GM12872 (cell line): ENCODE data around the gene DLG1.

Experiments used
- TF ChIP-seq, protein P1 (sequence below): IDR thresholded peaks from 3 replicates; pipeline ENCODE4 v1.5.1; 2011; ENCODE audit warnings: low read depth, mild to moderate bottlenecking, low read length, moderate library complexity; ENCODE audit not compliant: insufficient read depth

Gene DLG1

DNA sequence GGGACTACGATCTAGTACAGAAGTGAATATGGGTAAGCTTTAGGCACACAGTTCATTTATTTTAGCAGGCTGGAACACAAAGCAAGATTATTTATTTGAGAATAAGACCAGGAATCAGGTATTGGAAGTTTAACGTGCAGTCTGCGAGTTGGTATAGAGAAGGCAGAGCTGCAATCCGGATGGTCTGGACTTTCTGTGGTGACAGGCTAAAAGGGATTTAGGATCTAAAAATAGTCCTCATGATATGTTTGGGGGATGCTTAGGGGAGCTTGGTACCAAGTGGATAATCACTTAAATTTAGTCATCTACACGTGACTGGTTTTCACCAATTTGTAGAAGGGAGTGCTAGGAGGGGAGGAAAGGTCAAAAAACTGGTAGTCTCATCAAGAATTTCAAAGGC is 119.4 kb downstream of the DLG1 start:
- TF ChIP-seq, protein P1, sequence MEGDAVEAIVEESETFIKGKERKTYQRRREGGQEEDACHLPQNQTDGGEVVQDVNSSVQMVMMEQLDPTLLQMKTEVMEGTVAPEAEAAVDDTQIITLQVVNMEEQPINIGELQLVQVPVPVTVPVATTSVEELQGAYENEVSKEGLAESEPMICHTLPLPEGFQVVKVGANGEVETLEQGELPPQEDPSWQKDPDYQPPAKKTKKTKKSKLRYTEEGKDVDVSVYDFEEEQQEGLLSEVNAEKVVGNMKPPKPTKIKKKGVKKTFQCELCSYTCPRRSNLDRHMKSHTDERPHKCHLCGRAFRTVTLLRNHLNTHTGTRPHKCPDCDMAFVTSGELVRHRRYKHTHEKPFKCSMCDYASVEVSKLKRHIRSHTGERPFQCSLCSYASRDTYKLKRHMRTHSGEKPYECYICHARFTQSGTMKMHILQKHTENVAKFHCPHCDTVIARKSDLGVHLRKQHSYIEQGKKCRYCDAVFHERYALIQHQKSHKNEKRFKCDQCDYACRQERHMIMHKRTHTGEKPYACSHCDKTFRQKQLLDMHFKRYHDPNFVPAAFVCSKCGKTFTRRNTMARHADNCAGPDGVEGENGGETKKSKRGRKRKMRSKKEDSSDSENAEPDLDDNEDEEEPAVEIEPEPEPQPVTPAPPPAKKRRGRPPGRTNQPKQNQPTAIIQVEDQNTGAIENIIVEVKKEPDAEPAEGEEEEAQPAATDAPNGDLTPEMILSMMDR = no peak

DNA sequence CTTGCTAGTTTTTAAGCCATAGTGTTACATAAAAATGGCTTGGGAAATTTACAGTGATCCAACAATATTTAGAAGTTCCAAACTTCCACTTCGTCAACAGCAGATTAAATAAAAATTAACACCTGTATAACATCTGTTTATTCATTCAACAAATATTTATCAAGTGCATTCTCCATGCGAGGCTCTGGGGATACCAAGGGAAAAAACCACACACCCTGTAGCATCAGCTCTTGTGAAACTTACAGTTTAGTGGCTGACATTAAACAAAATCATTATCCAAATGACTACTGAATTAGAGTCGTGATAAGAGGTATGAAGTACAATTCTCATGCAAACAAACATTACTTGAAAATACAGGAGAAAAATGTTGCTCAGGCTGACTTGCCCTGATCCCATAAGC is 122.9 kb downstream of the DLG1 start:
- TF ChIP-seq, protein P1 = no peak

DNA sequence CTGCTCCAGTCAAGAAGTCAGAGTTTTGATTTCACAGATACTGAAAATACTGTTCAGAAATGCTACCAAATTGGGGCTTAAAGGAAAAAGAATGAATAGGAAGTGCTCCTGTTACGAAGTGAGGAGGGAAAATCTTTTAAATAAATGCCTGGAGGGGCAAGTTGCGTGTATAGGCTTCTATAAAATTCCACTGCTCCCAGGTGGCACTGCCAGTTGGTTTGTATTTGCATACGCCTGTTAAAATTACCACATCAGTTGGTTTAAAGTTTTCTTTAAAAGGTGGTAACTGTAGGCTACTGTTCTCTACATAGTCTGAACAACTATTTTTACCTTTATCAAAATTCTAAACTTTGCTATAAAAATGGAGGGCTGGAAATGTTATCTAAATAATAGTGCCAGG is 123.5 kb downstream of the DLG1 start:
- TF ChIP-seq, protein P1 = no peak

DNA sequence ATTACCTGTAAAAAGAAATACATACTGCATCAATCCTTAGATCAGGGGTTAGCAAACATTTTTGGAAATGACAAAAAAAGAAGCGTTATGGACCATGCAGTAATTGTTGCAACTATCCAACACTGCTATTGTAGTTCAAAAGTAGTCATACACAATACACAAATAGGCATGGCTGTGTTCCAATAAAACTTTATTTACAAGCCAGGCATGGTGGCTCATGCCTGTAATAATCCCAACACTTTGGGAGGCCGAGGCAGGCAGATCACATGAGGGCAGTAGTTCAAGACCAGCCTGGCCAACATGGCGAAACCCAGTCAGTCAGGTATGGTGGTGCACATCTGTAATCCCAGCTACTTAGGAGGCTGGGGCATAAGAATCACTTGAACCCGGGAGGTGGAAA is 124.8 kb downstream of the DLG1 start:
- TF ChIP-seq, protein P1 = no peak

DNA sequence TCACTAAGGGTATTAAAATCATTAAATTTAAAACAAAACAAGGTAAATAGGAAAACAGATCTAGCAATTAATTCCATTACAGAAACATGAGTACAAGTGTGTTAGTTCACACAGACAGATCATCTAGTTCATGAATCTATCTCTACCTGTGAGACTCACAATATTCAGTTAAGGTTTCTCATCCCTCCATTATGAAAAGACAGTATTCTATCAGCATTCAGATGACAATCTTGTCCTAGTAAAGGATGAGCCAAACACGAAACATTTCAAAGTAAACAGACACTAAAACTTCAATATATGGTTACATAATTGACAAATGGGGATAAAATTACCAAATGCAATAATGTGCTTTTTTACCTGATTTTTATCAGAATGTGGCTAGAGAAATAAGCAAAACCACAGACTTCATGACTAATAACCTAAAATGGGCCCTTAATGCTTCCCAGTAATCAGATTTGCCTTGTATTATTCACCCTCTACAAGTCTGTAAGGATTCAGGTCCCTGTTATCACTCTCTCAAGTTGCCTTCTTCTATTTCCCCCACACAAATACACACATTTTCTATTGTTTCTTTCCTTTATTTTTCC is 126.8 kb downstream of the DLG1 start:
- TF ChIP-seq, protein P1 = no peak

DNA sequence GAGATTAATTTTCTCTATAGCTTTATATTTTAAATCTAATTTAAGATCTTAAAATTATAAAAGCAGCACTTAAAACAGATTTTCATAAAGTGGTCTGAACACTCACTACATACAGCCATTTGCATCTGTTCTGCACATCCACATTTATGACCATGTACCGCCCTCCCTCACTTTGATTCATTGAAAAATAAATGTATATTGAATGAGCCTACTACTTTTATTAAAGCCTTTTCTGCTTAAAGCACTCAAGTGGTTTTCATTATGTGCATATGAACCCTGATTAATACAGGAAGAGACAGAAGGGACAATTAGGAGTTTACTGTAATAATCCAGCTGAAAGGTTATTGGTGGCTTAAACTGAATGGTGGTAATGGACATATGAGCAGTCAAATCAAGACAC is 129.4 kb downstream of the DLG1 start:
- TF ChIP-seq, protein P1 = no peak

DNA sequence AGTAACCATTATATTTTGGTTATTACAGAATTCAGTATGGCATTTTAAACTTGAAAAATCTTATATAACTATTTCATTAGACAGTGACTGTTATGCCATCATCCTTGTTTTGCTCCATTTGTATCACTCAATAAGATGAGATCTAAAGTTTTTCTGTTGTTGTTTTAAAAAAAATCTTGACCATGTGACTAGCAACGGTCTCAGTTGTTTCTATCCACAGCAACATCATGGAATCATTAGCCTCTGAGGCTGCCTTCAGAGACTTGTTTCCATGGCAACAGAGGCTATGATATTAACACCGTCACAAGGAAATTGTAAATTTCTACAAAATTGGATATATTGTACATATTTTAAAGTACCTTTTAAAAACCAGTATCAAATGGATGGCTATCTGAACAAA is 129.8 kb downstream of the DLG1 start:
- TF ChIP-seq, protein P1 = no peak
